ENCODE data around the gene ABI3BP.

The ABI3BP gene

GRCh38 chr3:100913870-100914648 is 79.2 kb downstream of the ABI3BP start:
- no peak for TF ChIP-seq ZFX (IDR thresholded peaks at IDR 0.05)
- TF ChIP-seq, protein P1, sequence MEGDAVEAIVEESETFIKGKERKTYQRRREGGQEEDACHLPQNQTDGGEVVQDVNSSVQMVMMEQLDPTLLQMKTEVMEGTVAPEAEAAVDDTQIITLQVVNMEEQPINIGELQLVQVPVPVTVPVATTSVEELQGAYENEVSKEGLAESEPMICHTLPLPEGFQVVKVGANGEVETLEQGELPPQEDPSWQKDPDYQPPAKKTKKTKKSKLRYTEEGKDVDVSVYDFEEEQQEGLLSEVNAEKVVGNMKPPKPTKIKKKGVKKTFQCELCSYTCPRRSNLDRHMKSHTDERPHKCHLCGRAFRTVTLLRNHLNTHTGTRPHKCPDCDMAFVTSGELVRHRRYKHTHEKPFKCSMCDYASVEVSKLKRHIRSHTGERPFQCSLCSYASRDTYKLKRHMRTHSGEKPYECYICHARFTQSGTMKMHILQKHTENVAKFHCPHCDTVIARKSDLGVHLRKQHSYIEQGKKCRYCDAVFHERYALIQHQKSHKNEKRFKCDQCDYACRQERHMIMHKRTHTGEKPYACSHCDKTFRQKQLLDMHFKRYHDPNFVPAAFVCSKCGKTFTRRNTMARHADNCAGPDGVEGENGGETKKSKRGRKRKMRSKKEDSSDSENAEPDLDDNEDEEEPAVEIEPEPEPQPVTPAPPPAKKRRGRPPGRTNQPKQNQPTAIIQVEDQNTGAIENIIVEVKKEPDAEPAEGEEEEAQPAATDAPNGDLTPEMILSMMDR (conservative IDR thresholded peaks at IDR 0.05) = no peak
- H3K27ac ChIP-seq = no peak overlapping the region

GRCh38 chr3:100912976-100913545 is 80.2 kb downstream of the ABI3BP start:
- TF ChIP-seq, protein P1 (conservative IDR thresholded peaks at IDR 0.05) = no peak
- TF ChIP-seq ZFX (IDR thresholded peaks at IDR 0.05) = no peak
- H3K27ac ChIP-seq = no peak overlapping the region

DNA sequence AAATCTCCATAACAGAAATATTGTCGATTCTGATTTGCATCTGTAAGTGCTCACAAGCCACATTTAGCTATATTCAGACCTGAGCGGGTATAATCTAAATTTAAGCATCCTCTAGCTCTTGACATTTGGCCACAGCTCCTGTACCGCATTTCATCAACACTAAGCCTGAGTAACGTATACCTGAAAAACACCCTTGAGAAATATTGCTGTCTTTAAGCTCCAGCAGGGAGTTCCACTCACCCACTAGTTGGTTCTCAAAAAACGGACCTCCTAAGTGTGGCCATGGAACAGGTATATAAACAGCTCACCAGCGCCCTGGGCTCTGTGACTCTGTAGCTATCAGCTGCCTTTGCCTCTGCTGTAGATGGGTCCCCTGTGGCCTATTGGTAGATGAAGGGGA is 80.7 kb downstream of the ABI3BP start:
- H3K27ac ChIP-seq = no peak overlapping the region
- TF ChIP-seq ZFX (IDR thresholded peaks at IDR 0.05) = no peak
- TF ChIP-seq, protein P1 (conservative IDR thresholded peaks at IDR 0.05) = no peak

- TF ChIP-seq ZFX (IDR thresholded peaks at IDR 0.05) = no peak
- TF ChIP-seq, protein P1 (conservative IDR thresholded peaks at IDR 0.05) = no peak
- no peak overlapping the region for H3K27ac ChIP-seq
These were observed 81.3 kb downstream of the ABI3BP start for GRCh38 chr3:100911956-100912355.

- no peak for TF ChIP-seq ZFX (IDR thresholded peaks at IDR 0.05)
- TF ChIP-seq, protein P1 (conservative IDR thresholded peaks at IDR 0.05) = no peak
- H3K27ac ChIP-seq = no peak overlapping the region
These were observed 82.2 kb downstream of the ABI3BP start for GRCh38 chr3:100910986-100911385.

GRCh38 chr3:100902572-100902971 is 90.6 kb downstream of the ABI3BP start:
- H3K27ac ChIP-seq = no peak overlapping the region
- TF ChIP-seq, protein P1 (conservative IDR thresholded peaks at IDR 0.05) = no peak
- TF ChIP-seq ZFX (IDR thresholded peaks at IDR 0.05) = no peak

- no peak overlapping the region for H3K27ac ChIP-seq
- TF ChIP-seq, protein P1 (conservative IDR thresholded peaks at IDR 0.05) = no peak
- TF ChIP-seq ZFX (IDR thresholded peaks at IDR 0.05) = no peak
These were observed 92.4 kb downstream of the ABI3BP start for GRCh38 chr3:100900671-100901335.
